Measurements from ENCODE around the gene CD83.

Gene CD83

DNA sequence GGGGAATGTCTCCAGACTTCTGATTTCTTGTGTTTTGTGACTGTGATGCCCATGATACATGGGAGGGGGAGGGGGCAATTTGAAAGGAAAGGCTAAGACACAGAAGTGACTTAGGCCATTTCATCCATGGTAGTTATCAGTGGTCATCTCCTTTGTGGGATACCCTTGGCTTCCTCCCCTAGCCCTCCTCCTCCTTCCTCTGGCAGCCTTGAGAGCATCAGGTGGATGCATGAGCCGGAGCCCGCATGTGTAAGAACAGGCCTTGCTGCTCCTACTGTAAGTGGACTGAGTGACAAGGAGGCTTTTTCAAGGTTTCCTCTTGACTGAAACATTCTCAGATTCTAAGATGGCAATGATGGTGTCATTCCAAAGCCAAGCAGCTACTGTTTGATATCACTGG is 874 bp downstream of the CD83 start:
- TF ChIP-seq, protein P1, sequence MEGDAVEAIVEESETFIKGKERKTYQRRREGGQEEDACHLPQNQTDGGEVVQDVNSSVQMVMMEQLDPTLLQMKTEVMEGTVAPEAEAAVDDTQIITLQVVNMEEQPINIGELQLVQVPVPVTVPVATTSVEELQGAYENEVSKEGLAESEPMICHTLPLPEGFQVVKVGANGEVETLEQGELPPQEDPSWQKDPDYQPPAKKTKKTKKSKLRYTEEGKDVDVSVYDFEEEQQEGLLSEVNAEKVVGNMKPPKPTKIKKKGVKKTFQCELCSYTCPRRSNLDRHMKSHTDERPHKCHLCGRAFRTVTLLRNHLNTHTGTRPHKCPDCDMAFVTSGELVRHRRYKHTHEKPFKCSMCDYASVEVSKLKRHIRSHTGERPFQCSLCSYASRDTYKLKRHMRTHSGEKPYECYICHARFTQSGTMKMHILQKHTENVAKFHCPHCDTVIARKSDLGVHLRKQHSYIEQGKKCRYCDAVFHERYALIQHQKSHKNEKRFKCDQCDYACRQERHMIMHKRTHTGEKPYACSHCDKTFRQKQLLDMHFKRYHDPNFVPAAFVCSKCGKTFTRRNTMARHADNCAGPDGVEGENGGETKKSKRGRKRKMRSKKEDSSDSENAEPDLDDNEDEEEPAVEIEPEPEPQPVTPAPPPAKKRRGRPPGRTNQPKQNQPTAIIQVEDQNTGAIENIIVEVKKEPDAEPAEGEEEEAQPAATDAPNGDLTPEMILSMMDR (IDR thresholded peaks at IDR 0.05; ENCODE audit: borderline replicate concordance, control extremely low read depth, extremely low read depth, insufficient read depth, missing control alignments) = no peak
- DNase-seq (ENCODE audit: low spot score) = no peak
- in situ Hi-C loops (cut with MboI; ENCODE audit: low sequenced_read_pairs, unreplicated experiment) = no loop called here

DNA sequence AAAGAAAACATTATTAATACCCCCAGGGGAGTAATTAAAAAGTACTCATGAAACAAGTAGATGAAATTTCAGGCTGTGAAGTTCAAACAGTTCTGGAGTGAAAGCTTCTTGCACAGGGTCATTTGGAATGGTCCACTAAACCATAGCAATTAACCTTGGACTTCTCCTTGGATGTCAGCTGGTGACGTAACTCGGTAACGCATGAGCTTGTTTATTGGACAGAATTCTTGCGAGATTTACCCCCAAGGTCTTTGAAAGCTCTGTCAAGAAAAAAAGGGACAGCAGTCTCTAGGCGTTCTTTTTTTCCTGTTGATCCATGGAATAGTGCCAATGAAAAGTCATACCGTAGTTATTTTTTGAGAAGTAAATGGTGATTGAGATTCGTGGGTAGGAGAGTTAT is 2.2 kb downstream of the CD83 start:
- TF ChIP-seq, protein P1 (IDR thresholded peaks at IDR 0.05; ENCODE audit: borderline replicate concordance, control extremely low read depth, extremely low read depth, insufficient read depth, missing control alignments) = no peak
- in situ Hi-C loops (cut with MboI; ENCODE audit: low sequenced_read_pairs, unreplicated experiment) = no loop called here
- DNase-seq (ENCODE audit: low spot score) = no peak

DNA sequence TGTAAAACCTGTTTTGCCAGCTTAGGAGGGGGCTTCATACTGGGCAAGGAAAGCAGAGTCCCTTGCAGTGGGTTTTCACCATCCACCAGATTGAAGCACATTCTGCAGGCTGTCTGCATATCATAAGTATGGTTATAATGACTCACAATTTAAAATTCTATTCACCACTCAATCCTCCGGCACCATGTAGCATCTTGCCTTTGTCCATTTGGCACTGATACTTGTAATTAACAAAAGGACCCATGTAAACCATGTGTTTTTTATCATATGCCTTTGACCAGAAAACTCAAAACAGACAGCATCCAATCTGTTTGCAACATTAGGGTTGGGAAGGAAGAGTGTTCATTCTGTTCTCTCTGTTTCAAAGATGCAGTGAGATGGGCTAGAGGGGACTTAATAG is 3.0 kb downstream of the CD83 start:
- DNase-seq (ENCODE audit: low spot score) = no peak
- in situ Hi-C loops (cut with MboI; ENCODE audit: low sequenced_read_pairs, unreplicated experiment) = no loop called here
- TF ChIP-seq, protein P1 (IDR thresholded peaks at IDR 0.05; ENCODE audit: borderline replicate concordance, control extremely low read depth, extremely low read depth, insufficient read depth, missing control alignments) = no peak

DNA sequence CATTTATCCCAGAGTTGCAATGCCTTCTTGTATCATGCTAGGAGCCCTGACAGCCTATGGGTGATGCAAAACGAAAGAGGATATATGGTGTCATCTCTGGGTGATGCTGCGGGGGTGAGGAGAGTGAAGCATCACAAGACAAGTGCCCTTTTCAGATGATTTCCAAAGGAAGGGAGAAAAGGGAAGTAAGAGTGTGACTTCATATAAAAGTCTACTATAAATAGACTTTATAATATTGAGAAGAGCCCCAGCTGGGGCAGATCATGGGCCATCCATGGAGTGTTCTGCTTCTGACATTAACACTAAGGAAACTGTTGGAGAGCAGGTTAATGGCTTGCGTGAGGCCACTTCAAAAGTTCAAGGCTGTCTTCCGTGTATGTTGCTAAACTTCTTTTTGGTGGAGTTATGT is 4.4 kb downstream of the CD83 start:
- TF ChIP-seq, protein P1 (IDR thresholded peaks at IDR 0.05; ENCODE audit: borderline replicate concordance, control extremely low read depth, extremely low read depth, insufficient read depth, missing control alignments) = no peak
- peak; percentile 69 for DNase-seq (ENCODE audit: low spot score)

DNA sequence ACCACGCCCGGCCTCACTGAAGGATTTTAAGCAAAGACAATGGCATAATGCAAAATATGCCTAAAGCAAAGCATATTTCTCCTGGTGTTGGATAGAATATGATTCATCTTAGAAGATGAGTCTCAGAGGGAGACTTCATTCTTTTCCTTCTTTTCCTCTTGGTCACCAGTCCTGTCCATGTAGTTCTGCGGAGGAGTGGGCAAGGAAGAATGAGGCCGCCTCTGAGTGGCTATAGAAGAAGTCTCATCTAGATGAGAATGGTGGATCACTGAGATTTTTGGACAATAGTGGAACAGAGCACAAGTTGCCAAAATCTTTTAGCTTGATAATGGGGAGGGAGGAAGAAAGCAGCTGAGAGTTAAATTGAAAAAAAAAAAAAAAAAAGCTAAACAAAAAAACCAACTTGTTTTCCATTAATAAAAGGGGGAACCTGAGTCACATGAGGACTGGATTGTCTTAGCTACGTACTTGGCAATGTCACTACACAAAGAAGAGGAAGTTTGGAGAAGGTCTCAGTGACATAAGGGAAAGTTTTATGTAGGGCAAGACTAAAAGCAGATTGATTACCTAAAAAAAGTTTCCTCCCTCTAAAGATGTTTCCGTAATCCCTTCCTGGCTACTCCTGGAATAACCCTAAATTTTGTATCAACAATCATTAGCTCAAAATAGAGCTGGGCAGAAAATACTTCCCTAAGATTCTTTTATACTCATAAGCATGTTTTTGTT is 6.0 kb downstream of the CD83 start:
- DNase-seq (ENCODE audit: low spot score) = no peak
- TF ChIP-seq, protein P1 (IDR thresholded peaks at IDR 0.05; ENCODE audit: borderline replicate concordance, control extremely low read depth, extremely low read depth, insufficient read depth, missing control alignments) = no peak
- in situ Hi-C loops (cut with MboI; ENCODE audit: low sequenced_read_pairs, unreplicated experiment) = no loop called here

More for the DNA sequence above, 4.4 kb downstream of the CD83 start:
- in situ Hi-C loops (cut with MboI; ENCODE audit: low sequenced_read_pairs, unreplicated experiment) = no loop called here

DNA sequence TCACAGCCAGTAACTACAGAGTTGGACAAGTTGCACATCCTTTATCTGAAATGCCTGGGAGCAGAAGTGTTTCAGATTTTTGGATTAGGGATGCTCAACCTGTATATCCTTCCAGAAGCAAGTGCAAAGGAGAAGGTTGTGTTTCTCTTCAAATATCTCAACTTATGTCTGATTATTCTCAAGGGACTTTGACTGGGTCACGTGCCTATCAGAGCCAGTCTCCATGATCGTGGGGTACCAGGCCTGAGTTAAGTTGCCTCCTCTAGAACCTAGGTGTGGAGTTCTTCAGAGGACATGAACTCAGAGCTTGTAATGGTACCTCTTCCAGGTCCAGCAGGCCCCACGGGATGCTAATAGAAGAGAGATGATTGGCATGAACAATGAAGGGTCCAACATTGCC is 7.8 kb downstream of the CD83 start:
- DNase-seq (ENCODE audit: low spot score) = no peak
- in situ Hi-C loops (cut with MboI; ENCODE audit: low sequenced_read_pairs, unreplicated experiment) = no loop called here
- TF ChIP-seq, protein P1 (IDR thresholded peaks at IDR 0.05; ENCODE audit: borderline replicate concordance, control extremely low read depth, extremely low read depth, insufficient read depth, missing control alignments) = no peak
